ENCODE measurements around the gene TEX13A.
"Not testable (repeated sequence)": the region's sequence is repeated elsewhere in the genome, so short reads cannot be mapped to it uniquely, and the experiment has no call there.

TEX13A gene, protein sequence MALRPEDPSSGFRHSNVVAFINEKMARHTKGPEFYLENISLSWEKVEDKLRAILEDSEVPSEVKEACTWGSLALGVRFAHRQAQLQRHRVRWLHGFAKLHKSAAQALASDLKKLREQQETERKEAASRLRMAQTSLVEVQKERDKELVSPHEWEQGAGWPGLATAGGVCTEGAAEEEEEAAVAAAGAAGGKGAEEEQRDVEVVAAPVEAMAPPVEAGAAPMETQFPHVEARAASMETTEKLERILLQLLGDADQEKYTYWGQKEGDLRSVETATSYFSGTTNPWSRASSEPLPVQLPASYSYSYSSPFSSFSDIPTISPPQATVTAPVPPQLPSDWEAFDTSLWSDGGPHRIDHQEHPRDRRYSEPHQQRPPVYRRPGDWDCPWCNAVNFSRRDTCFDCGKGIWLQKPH

DNA sequence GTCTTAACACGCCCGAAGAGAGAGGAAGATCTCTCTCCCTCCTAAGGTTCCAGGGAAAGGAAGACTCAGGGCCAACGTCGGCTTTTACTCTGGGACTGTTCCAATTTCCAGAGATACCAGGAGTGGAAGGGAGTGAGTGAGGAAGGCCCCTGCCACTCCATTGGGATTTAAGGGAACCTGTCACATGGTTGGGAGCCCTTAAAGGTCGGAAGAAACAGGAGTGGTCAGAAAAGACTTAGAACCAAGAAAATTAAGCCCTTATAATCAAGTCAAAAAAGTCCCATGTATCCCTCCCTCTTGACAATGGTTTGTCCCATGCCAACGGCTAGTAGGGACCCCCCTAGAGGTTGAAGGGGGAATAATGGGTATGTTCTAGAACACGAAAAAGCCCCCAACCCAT, at the start of gene TEX13A:
Gene TEX13A, minus strand, starts transcription at position 59 of the 400 bp plus-strand sequence. CDS start 297 bp downstream, outside the sequence.
- FAIRE-seq: no peak

DNA sequence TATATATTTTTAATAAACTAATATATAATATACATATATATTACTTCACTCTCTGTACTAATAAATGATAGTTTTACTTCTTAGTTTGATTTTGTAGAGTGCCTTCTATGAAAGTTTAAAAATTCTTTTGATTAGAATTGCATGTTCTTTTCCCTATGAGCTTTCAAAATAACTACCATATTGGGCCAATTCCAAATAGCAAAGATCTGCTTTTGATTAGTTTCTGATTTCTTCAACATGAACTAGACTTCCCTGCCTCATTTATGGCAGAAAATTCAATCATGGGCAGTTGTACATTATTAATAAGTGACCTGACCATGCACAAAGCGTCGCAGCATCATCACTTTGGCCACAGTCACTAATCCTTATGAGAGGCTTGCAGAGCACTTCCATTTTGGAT, 48.9 kb upstream of the TEX13A start:
- FAIRE-seq: no peak

DNA sequence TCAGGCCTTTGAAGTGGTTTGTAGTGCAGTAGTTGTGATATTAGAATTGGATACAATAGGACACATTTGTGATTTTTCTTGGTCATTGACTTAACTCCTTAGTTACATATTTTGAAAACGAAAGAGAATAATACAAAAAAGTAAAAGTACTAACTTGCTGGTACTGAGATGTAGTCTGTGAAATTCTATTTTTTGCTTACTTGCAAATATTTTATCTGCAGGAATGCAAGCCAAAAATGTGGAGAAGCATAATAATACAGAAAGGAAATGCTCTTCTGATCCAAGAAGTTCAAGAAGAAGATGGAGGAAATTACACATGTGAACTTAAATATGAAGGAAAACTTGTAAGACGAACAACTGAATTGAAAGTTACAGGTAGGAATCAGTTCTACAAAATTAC, 46.7 kb upstream of the TEX13A start:
- FAIRE-seq: no peak

DNA sequence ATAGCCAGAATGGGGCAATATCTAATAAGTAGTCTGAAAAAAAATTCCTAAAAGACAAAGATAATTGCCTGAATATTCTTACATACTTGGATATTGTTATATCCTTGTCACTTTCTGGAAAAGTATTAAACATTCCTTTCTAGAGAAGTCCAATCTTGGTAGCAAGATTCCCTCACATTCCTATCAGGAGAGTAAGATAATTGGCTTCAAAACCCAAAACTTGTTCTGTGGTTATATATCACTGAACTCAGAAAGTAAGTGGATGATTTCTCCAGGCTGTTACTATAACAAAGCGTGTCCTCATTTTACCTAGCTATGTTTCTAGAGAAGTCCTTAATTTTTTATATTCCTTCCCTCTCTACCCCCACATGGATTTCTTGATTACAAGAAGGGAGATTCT, 46.0 kb upstream of the TEX13A start:
- no peak for FAIRE-seq

DNA sequence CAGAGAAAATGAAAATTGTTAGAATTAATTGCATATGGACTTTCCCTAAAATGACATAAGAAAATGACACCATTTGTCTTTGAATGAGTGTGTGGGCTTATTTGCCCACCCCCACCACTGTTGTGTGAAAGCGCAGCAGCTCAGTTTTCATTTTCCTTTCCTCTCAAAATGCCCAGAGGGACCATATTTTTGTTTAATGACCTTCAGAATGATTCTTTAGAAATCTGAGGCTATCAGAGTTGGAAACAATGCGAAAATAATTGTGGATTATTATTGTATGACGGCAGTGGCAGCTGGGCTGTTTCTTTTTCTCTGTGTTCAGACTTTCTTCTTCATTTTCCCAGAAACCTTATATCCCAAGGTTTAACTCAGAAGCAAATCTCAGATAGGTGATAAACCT, 44.6 kb upstream of the TEX13A start:
- no peak for FAIRE-seq

DNA sequence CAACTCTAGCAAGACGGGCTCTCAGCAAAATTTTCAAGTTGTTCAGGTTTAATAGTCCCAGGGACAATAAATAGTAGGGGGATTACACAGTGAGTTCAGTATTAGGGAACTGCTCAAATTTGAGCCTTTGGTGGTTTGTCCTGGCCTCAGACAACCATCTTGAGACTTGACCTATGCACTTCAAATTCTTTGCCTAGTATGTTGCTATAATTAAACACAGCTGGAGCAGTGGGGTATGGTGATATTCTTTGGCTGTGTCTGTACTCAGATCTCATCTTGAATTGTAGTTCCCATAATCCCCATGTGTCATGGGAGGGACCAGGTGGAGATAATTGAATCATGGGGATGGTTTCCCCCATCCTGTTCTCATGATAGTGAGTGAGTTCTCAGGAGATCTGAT, 43.3 kb upstream of the TEX13A start:
- FAIRE-seq: no peak

DNA sequence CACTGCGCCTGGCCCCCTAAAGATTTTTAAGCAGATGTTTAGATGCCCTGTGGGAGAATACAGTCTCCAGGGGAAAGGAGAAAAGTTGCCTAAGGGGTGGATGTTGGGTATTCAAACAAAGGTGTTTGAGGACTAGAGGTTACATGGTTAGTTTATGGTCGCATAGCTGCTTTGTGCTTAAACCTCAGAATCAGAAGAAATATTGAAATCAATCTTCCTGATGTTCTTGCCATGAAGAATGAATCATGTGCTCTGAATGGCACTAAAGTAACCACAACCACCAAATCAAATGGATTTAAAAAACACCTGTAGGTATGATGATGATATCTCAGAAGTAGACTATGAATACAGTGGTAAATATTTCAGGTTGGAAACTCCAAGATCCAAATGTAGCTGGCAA, 42.7 kb upstream of the TEX13A start:
- no peak for FAIRE-seq

DNA sequence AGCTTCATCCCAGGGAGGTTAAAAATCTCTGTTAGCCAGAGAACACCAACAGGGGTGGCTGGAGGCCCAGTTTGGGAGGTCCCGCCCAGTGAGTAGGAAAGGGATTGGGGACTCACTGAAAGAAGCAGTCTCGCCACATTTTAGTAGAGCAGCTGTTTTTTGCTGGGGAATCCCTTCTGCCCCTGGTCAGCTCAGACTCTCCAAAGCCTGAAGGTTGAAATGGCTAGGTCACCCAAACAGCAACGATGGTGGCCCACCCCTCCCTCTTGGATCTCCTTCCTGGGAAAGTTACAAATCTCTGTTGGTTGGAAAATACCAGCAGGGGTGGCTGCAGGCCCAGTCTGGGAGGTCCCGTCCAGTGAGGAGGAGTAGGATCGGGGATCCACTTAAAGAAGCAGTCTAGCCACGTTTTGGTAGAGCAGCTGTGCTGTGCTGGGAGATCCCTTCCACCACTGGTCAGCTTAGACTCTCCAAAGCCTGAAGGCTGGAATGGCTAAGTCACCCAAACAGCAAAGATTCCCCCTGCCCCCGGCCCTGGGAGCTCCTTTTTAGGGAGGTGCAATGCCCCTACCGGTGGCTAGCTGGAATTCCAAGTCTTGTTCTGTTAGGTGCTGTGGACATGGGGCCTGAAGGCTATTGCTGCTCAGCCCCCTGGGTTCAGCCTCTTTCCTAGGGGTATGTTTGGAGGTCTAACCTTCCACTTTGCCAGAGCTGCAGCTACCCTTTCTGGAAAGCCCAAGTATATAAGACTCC, 40.0 kb upstream of the TEX13A start:
- FAIRE-seq: no peak

DNA sequence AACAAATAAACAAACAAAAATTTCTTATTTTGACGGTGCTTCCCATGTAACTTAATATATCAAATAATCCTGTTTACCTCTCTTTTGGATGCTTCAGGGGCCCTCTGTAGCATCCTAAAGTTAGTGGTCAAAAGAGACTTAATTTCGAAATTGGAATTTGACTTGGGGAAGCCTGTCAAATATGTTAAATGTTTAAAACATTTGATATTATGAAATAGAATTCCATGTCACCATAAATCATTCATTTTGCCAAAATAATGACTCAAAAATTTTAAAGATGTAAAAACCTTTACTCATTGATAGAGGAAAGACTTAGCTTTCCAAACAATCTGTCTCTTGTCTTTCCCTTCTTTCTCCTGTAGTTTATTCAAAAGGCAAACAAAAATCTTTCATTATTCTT, 20.6 kb upstream of the TEX13A start:
- no peak for FAIRE-seq

DNA sequence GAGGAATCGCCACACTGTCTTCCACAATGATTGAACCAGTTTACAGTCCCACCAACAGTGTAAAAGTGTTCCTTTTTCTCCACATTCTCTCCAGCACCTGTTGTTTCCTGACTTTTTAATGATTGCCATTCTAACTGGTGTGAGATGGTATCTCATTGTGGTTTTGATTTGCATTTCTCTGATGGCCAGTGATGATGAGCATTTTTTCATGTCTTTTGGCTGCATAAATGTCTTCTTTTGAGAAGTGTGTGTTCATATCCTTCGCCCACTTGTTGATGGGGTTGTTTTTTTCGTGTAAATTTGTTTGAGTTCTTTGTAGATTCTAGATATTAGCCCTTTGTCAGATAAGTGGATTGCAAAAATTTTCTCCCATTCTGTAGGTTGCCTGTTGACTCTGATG, 16.9 kb upstream of the TEX13A start:
- FAIRE-seq: not testable (repeated sequence)

DNA sequence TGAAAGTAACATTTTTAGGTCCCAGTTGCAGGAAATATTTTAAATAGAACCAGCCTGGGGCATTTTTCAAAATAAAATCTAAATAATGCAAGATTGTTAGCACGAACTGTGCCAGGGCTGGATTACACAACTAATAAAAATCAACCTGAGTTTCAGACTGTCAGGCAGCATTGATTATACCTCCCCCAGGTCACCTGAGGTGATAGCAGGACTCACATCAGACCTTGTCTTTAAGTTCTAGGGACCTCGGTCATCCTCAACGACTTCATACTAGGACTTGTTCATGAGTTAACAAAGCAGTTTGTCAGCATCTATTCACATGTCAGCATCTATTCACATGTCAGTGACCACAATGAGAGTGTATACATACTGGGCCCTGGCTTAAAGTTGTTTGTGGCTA, 8.7 kb upstream of the TEX13A start:
- FAIRE-seq: no peak

DNA sequence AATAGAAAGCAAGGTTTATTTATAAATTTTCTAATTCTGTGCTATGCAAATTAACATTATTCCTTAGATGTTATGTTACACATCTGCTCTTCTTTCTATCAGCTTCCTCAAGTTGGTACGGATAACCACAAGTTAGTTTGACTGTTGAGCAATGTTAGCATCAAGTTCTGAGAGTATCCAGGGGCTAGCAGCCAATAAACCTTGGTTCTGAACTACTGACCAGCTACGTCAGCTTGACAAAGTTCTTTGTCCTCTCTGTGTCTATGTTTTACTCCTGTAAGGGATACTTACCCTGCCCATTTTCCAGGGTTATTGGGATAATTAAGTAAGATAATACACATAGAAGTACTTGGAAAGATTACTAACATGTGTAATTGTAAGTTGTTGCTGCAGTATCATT, 8.1 kb upstream of the TEX13A start:
- no peak for FAIRE-seq

DNA sequence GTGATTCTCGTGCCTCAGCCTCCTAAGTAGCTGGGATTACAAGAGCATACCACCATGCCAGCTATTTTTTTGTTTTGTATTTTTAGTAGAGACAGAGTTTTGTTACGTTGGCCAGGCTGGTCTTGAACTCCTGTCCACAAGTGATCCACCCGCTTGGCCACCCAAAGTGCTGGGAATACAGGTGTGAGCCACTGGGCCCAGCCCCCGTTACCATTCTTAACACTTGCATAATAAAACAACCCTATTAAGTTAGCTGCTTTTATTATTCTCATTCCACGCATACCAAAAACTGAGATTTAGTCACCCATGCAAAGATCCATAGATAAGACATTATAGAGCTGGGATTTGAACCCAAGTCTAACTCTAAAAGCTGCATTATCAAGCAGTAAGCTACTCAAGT, 6.0 kb upstream of the TEX13A start:
- no peak for FAIRE-seq

DNA sequence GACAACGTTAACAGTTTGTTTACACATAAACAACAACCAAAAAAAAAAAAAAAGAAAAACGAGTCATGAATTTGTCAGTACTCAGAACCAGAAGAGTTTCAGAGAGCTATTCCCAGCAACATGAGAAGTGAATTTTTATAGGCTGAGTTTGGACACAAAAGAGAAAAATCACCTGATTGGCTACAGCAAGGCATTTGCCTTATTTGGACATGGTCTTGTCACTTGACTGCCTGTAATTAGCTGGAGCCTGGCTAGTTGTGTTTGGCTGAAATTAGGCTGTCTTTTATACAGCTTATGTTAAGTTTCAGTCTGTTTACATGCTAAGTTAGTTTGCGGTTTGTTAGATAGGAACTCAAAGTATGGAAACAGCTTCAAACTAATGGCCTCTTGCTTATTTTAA, 880 bp upstream of the TEX13A start:
- no peak for FAIRE-seq

DNA sequence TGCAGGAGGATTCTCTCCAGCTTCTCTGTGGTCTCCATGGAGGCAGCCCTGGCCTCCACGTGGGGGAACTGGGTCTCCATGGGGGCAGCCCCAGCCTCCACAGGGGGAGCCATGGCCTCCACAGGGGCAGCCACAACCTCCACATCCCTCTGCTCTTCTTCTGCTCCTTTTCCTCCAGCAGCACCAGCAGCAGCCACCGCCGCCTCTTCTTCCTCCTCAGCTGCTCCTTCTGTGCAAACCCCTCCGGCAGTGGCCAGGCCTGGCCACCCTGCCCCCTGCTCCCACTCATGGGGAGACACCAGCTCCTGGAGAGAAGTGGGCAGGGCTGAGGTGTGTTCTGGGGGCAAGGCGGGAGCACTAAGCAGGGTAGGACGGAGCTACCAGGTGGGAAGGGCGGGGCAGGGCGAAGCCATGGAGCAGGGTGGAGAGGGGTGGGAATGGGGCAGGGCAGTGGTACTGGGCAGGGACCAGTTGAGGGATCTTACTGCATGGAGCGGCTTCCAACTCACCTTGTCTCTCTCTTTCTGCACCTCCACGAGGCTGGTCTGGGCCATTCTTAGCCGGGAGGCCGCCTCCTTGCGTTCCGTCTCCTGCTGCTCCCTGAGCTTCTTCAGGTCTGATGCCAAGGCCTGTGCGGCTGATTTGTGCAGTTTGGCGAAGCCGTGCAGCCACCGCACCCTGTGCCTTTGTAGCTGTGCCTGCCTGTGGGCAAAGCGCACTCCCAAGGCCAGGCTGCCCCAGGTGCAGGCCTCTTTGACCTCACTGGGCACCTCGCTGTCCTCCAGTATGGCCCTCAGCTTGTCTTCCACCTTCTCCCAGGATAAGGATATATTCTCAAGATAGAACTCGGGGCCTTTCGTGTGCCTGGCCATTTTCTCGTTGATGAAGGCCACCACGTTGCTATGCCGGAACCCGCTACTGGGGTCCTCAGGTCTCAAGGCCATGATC, 766 bp downstream of the TEX13A start:
- no peak for FAIRE-seq

DNA sequence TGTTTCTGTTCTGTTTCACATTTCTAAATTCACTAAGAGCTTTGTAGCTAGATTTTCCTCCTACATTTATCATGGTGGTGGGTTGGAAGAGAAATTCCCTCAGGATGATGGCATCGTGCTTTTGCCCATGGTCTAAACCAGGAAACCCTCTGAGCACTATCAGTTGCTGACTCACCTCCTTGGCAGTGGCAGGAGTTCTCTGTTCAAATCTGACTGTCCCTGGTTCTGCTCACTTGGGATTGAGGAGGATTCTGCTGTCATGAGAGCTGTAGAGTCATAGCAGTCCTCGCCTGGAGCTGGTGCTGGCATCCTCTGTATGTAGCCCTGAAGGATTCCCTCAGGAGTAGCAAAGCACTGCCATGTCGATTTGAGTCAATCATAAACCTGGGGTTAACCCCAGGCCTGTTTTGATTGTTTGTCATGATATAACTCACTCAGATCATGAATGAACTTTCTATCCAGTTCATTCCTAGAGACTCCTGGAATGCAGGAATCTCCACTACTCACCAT, 9.4 kb downstream of the TEX13A start:
- no peak for FAIRE-seq

DNA sequence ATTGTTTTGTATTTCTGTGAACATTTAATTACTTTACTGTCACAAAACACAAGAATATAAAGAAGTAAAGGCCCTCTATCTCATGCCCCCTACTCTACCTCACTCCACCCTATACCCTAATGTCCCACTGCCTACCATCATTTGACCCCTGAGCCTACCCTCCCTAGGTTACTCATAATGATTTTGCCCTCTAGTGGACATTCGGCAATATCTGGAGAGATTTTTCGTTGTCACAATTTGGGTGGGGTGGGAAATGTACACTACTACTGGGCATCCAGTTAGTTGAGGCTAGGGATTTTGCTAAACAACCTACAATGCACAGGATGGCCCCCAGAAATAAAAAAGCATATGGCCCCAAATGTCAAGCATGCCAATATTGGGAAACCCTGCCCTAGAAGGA, 10.2 kb downstream of the TEX13A start:
- no peak for FAIRE-seq

DNA sequence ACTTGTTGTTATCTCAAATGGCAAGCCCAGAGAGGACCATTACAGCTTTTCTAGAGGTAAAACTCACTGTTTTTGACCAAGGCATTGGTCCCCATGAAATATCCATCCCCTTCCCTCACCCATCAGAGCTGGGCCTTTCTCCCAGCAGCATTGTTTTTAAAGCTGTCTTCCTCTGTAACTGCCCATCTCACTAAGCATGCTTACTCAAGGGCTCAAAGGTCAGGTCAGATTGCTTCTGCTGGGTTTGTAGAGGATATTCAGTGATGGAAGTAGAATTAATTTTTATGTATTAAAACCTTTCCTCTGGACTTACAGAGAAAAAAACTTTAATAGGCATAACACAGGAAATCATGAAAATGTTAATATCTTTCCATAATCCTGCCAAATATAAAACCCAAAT, 11.1 kb downstream of the TEX13A start:
- FAIRE-seq: no peak

DNA sequence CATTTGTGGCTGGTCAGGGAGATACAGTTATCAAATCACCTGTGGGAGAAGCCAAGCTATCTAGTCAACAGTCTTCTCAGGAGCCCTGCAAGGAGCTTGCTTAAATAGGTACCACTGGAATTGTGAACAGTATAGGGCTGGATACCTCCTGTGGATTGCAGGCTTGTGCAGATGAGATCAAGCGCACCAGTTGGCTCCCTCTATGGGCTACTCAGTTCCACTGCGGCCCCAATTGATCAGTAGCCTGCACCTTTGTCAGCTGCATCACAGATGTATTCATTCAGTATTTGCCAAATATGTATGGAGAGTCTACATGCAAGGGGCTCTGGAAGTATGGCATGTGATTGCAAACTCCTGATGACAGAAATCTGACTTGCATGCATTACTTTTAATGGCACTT, 28.6 kb downstream of the TEX13A start:
- no peak for FAIRE-seq

DNA sequence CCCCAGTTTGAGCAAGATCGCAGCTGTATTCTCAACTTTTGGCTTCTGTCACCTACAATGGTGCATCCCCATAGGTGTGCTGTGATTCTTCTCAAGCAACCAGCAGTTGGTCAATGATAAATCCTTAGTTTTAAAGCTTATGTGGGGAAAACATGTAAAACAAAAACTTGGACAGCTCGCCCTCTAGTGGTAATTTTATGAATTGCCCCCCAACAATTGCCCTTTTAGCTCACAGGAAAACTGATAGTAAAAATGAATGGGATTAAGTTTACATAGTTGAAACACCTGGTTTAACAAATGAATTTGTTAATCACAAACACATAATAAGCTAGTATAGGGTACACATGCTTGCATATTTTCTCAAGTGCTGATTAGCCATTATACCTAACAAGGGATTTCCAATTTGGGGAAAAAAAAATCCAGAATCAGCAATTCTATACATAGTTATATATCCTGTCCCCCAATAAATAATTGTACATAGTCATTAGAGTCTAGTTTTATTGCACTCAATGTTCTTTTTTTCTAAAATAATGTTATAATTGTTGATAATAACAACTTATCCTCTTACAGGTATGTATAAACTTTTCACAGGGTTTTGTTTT, 30.1 kb downstream of the TEX13A start:
- peak; percentile 96 for FAIRE-seq

DNA sequence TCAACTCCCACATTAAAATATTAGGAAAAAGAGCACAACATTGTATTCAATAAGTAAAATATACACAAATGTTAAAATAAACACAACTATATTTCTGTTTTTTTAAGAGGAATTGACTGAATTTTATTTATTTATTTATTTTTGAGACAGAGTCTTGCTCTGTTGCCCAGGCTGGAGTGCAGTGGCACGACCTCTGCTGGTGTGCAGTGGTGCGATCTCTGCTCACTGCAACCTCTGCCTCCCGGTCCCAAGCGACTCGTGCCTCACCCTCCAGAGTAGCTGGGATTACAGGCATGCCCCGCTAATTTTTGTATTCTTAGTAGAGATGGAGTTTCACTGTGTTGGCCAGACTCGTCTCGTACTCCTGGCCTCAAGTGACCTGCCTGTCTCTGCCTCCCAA, 31.4 kb downstream of the TEX13A start:
- no peak for FAIRE-seq

DNA sequence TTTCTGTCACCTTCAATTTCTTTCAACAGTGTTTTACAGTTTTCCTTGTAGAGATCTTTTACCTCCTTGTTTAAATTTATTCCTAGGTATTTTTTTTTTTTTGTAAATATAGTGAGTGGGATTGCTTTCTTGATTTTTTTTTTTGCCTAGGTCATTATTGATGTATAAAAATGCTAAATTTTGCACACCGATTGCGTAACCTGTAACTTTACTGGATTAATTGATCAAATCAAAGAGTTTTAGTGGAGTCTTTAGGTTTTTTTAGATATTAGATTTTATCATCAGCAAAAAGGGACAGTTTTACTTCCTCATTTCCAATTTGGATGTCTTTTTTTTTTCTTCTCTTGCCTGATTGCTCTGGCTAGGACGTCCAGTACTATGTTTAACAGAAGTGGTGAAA, 40.9 kb downstream of the TEX13A start:
- no peak for FAIRE-seq

DNA sequence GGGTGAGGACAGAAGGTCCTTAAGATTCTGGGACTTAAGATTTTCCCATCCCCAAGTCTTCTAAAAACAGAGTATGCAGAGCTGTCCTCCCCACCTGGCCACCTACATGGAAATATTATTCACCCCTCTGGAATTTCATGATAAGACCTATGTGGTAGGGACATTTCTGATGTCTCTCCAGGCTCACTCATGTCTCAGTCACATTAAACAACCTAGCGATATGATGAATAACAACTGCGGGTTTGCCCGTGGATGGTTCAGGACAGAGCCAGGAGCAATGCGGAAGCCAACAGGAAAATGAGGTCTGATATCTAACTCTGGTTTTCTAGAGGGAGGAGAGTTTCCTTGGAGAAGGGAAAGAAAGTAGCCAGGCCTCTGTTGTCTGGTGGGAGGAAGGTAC, 47.4 kb downstream of the TEX13A start:
- no peak for FAIRE-seq
